NCI-H510A (cell line): ENCODE data around the gene ACAA1.

Source experiments
- DNase-seq: peaks from one replicate; lab custom pipeline; 2025; lab: John Stamatoyannopoulos, UW

The ACAA1 gene

GRCh38 chr3:38118421-38119247 lies 18.3 kb downstream of the ACAA1 start:
- no peak for DNase-seq

GRCh38 chr3:38117748-38118420 lies 19.0 kb downstream of the ACAA1 start:
- DNase-seq = no peak

- DNase-seq = no peak
Measured at GRCh38 chr3:38117163-38117716, 19.7 kb downstream of the ACAA1 start.

GRCh38 chr3:38116471-38117162 lies 20.3 kb downstream of the ACAA1 start:
- no peak for DNase-seq

- no peak for DNase-seq
Measured at GRCh38 chr3:38115645-38116427, 21.1 kb downstream of the ACAA1 start.

- DNase-seq = no peak
Measured at GRCh38 chr3:38114875-38115644, 21.9 kb downstream of the ACAA1 start.

- DNase-seq = no peak
Measured at GRCh38 chr3:38114052-38114874, 22.7 kb downstream of the ACAA1 start.

- no peak for DNase-seq
Measured at GRCh38 chr3:38112378-38112761, 24.6 kb downstream of the ACAA1 start.

- DNase-seq = no peak
Measured at GRCh38 chr3:38111696-38112377, 25.1 kb downstream of the ACAA1 start.

- DNase-seq = no peak
Measured at GRCh38 chr3:38111201-38111600, 25.7 kb downstream of the ACAA1 start.

- no peak for DNase-seq
Measured at GRCh38 chr3:38110314-38111050, 26.4 kb downstream of the ACAA1 start.

GRCh38 chr3:38109580-38110313 lies 27.2 kb downstream of the ACAA1 start:
- no peak for DNase-seq

- DNase-seq = no peak
Measured at GRCh38 chr3:38108649-38109579, 28.0 kb downstream of the ACAA1 start.

GRCh38 chr3:38107911-38108648 lies 28.8 kb downstream of the ACAA1 start:
- no peak for DNase-seq

- DNase-seq = no peak
Measured at GRCh38 chr3:38105525-38105924, 31.4 kb downstream of the ACAA1 start.

GRCh38 chr3:38102444-38102814 lies 34.5 kb downstream of the ACAA1 start:
- DNase-seq = no peak
